Measurements from ENCODE around the gene BCL2L2. TPM values are rescaled to one million over a fixed set of nuclear protein-coding genes. Genes with fewer than 3 reads are reported as not detected.
A peak's percentile ranks its signal among the peaks of the same experiment; 100 is the strongest.

Gene BCL2L2
- polyA plus RNA-seq, 1 donor (not counting 4 experiments of a cell fraction or from before 2014, with no cell fraction given): 33.9 TPM

DNA sequence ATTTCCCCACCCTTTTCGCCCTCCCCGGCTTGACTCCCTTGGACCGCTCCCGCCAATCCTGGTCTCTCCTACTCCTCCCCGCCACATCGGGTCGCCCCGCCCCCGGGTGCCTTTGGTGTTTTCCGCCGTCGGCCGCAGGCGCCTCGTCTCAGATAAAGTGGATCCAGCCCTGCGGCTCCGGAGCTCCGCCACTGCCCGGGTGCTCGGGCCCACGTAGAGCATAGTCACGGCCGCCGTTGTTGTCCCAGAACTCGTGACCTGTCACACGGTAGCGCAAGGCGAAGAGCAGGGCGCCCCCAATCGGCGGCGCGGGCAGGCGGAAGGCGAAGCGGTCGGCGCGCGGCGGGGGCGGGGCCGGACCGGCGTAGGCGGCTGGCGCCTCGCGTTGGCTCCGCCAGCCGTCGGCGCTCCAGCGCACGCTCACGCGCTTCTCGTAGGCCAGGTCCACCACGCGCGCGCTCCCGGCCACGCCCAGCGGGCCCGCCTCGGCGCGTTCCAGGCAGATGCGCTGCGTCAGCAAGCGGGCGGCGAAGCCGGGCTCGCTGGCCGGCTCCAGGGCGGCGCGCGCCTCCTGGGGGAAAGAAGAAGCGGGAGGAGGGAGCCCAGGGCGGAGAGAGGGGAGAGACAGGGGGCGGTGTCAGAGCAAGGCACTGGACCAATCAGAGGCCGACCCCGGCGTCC, 5.2 kb upstream of the BCL2L2 start:
- Histone ChIP-seq H3K4me1 (ENCODE audit: control insufficient read depth, extremely low read depth, insufficient read depth, low read length) (peaks cover 39% of the 10 kb centered on the region), H3K4me3 (ENCODE audit: control insufficient read depth in 2 of 3, extremely low read depth in 1 of 3, insufficient read depth in 2 of 3, low read depth in 1 of 3, low read length in 3 of 3) (peak overlapping the region; percentile 49 to 94 (median 77)), H3K27ac (ENCODE audit: control insufficient read depth, insufficient read depth, low read length) (peak overlapping the region; percentile 91), H3K4me2 (ENCODE audit: control insufficient read depth, extremely low read depth, insufficient read depth, low read depth, low read length) (peak overlapping the region; percentile 93), H3K9ac (ENCODE audit: control insufficient read depth, extremely low read depth, insufficient read depth, low read length) (peak overlapping the region; percentile 89), H4K20me1 (ENCODE audit: control insufficient read depth, extremely low read depth, insufficient read depth, low read length) (no peaks in the 10 kb centered on the region), H3K9me3 (ENCODE audit: control insufficient read depth, low read depth, low read length) (no peaks in the 10 kb centered on the region), H3K79me2 (ENCODE audit: control insufficient read depth, insufficient read depth, low read length) (no peaks in the 10 kb centered on the region), H2AFZ (ENCODE audit: control insufficient read depth, low read length) (peak overlapping the region; percentile 95), H3K36me3 (ENCODE audit: control insufficient read depth in 2 of 2, extremely low read depth in 1 of 2, insufficient read depth in 2 of 2, low read length in 2 of 2) (no peaks in the 10 kb centered on the region), H3K9me1 (ENCODE audit: control insufficient read depth, extremely low read depth, insufficient read depth, low read length) (no peaks in the 10 kb centered on the region), H3K27me3 (ENCODE audit: control insufficient read depth, extremely low read depth, insufficient read depth, low read length) (no peaks in the 10 kb centered on the region)
- no peak for DNase-seq (ENCODE audit: low read depth, low spot score)
- no peak for FAIRE-seq
- dilution Hi-C loops (cut with MboI; ENCODE audit: extremely low pct_ligation_motif_present, low sequenced_read_pairs): no loop called here
- TF ChIP-seq CTCF (optimal IDR thresholded peaks at IDR 0.05 in 1 of 3, IDR thresholded peaks at IDR 0.05 in 1 of 3, conservative IDR thresholded peaks at IDR 0.05 in 1 of 3; ENCODE audit: extremely low read depth in 1 of 3, insufficient read depth in 2 of 3, low read length in 3 of 3) (peak; percentile 52 to 85 (median 69)), EZH2 (IDR thresholded peaks at IDR 0.05; ENCODE audit: low read length) (no peak)

DNA sequence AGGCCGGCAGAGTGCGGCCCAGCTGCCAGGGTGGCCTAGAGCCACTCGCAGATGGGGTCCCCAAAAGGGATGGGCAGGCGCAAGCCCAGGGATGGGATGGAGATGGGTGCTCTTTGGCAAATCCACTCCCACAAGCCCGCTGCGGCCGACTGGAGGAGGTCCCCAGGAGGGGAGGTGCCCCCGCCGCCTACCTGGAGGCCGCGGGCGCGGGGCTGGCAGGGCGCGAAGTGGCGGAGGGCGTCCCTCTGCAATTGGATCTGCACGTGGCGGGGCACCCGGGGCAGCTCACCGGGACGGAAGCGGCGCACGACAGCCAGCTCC, 4.7 kb upstream of the BCL2L2 start:
- DNase-seq (ENCODE audit: low read depth, low spot score): no peak
- H3K27me3 ChIP-seq (ENCODE audit: control insufficient read depth, extremely low read depth, insufficient read depth, low read length): no peaks in the 10 kb centered on the region
- H3K9me1 ChIP-seq (ENCODE audit: control insufficient read depth, extremely low read depth, insufficient read depth, low read length): no peaks in the 10 kb centered on the region
- no peaks in the 10 kb centered on the region for H3K9me3 ChIP-seq (ENCODE audit: control insufficient read depth, low read depth, low read length)
- dilution Hi-C loops (cut with MboI; ENCODE audit: extremely low pct_ligation_motif_present, low sequenced_read_pairs): no loop called here
- H4K20me1 ChIP-seq (ENCODE audit: control insufficient read depth, extremely low read depth, insufficient read depth, low read length): no peaks in the 10 kb centered on the region
- peaks cover 2% of the 10 kb centered on the region for H3K79me2 ChIP-seq (ENCODE audit: control insufficient read depth, insufficient read depth, low read length)
- no peaks in the 10 kb centered on the region for H3K36me3 ChIP-seq (ENCODE audit: control insufficient read depth in 2 of 2, extremely low read depth in 1 of 2, insufficient read depth in 2 of 2, low read length in 2 of 2)
- TF ChIP-seq EZH2 (IDR thresholded peaks at IDR 0.05; ENCODE audit: low read length) (no peak), CTCF (optimal IDR thresholded peaks at IDR 0.05 in 1 of 3, IDR thresholded peaks at IDR 0.05 in 1 of 3, conservative IDR thresholded peaks at IDR 0.05 in 1 of 3; ENCODE audit: extremely low read depth in 1 of 3, insufficient read depth in 2 of 3, low read length in 3 of 3) (no peak)
- peak overlapping the region; percentile 49 to 80 (median 77) for H3K4me3 ChIP-seq (ENCODE audit: control insufficient read depth in 2 of 3, extremely low read depth in 1 of 3, insufficient read depth in 2 of 3, low read depth in 1 of 3, low read length in 3 of 3)
- peak overlapping the region; percentile 81 for H3K27ac ChIP-seq (ENCODE audit: control insufficient read depth, insufficient read depth, low read length)
- H3K9ac ChIP-seq (ENCODE audit: control insufficient read depth, extremely low read depth, insufficient read depth, low read length): peak overlapping the region; percentile 83
- peak overlapping the region; percentile 93 for H3K4me2 ChIP-seq (ENCODE audit: control insufficient read depth, extremely low read depth, insufficient read depth, low read depth, low read length)
- peak overlapping the region; percentile 95 for H2AFZ ChIP-seq (ENCODE audit: control insufficient read depth, low read length)
- H3K4me1 ChIP-seq (ENCODE audit: control insufficient read depth, extremely low read depth, insufficient read depth, low read length): peaks cover 39% of the 10 kb centered on the region
- no peak for FAIRE-seq

All from keratinocyte (primary cell).